A549 (cell line): Measurements from ENCODE around the gene OR8U1. TPM values are rescaled to one million over a fixed set of nuclear protein-coding genes. Genes with fewer than 3 reads are reported as not detected.

Experiments used
- ATAC-seq, 2 experiments: fragments of 200-7000 bp in 1 of 2; fragments of >200 bp in 1 of 2; cut with Nextera tagmentation in 1 of 2; cut with Tn5 transposase in 1 of 2; 3 replicates each; pipeline versions ENCODE4 v1.8.0 to v1.9.1; 2018 to 2020; ENCODE audit warnings: mild to moderate bottlenecking in 1 of 2, moderate library complexity in 1 of 2
- CTCF ChIA-PET: fragments of 300-600 bp; sonication (Branson Sonifier 250); formaldehyde crosslinking; extraction: SDS; loops from one replicate; lab custom pipeline; 2021; ENCODE audit warnings: antibody characterized with exemption, inconsistent platforms; lab: Yijun Ruan, JAX
- POLR2A ChIA-PET: fragments of 350-600 bp; formaldehyde crosslinking; extraction: SDS; loops from one replicate; lab custom pipeline; 2021; ENCODE audit warnings: antibody characterized with exemption, inconsistent platforms; lab: Yijun Ruan, JAX
- DNase-seq, 2 experiments: peaks; one replicate each; pipeline versions ENCODE4 v3.0.0 to v3.0.0-alpha.2; 2011 to 2016; ENCODE audit warnings: low read depth in 1 of 2, low spot score in 1 of 2
- FAIRE-seq: peaks from 2 replicates; lab custom pipeline; 2011; peaks lifted over from hg19 to GRCh38; lab: Jason Lieb, UNC
- H3K27ac ChIP-seq, 2 experiments: fragments of >200 bp; sonication (Bioruptor Twin); formaldehyde crosslinking; 3 replicates each; pipeline ENCODE4 v1.5.1; 2016 to 2017
- H3K4me1 ChIP-seq: fragments of >200 bp; sonication (Bioruptor Twin); formaldehyde crosslinking; 3 replicates; pipeline ENCODE4 v1.6.1; 2016
- H3K4me2 ChIP-seq: fragments of >200 bp; sonication (Bioruptor Twin); formaldehyde crosslinking; 3 replicates; pipeline ENCODE4 v1.6.1; 2016
- H3K4me3 ChIP-seq: fragments of >200 bp; sonication (Bioruptor Twin); formaldehyde crosslinking; 3 replicates; pipeline ENCODE4 v1.5.1; 2016
- H3K9me3 ChIP-seq: fragments of >200 bp; sonication (Bioruptor Twin); formaldehyde crosslinking; 3 replicates; pipeline ENCODE4 v1.6.1; 2016
- BHLHE40 ChIP-seq: IDR thresholded peaks from 2 replicates; pipeline ENCODE4 v1.6.1; 2012; ENCODE audit warnings: low read depth, low read length, inconsistent platforms
- CBX8 ChIP-seq: fragments of 200-600 bp; sonication (generic); IDR thresholded peaks from 2 replicates; pipeline ENCODE4 v1.6.1; 2016
- CEBPB ChIP-seq, 2 experiments: fragments of >200 bp in 1 of 2; sonication (Bioruptor Twin) in 1 of 2; formaldehyde crosslinking in 1 of 2; IDR thresholded peaks; 2 replicates each; pipeline ENCODE4 v1.6.1; 2012 to 2016
- ESRRA ChIP-seq: fragments of 150-350 bp; IDR thresholded peaks from 2 replicates; pipeline ENCODE4 v1.6.1; 2014; ENCODE audit warnings: mild to moderate bottlenecking, low read length, borderline replicate concordance
- HEYL ChIP-seq: fragments of 250-450 bp; sonication (Bioruptor Pico); IDR thresholded peaks from 2 replicates; pipeline ENCODE4 v1.8.0; 2021; ENCODE audit warnings: mild to moderate bottlenecking, moderate library complexity
- JUN ChIP-seq, 2 experiments: fragments of >200 bp; sonication (Bioruptor Twin); formaldehyde crosslinking; IDR thresholded peaks; 2 replicates in 1 of 2; 3 replicates in 1 of 2; pipeline ENCODE4 v1.6.1; 2016 to 2017
- MAFK ChIP-seq: fragments of 450-650 bp; IDR thresholded peaks from 2 replicates; pipeline ENCODE4 v1.6.1; 2014; ENCODE audit not compliant: partially characterized antibody
- MAZ ChIP-seq: fragments of 150-350 bp; IDR thresholded peaks from 2 replicates; pipeline ENCODE4 v1.6.1; 2014; ENCODE audit warnings: antibody characterized with exemption, low read depth, low read length, borderline replicate concordance
- MYC ChIP-seq: IDR thresholded peaks from 2 replicates; pipeline ENCODE4 v1.6.1; 2012; ENCODE audit warnings: mild to moderate bottlenecking, inconsistent platforms, low read length, improper control_type of control experiment, borderline replicate concordance
- PHF8 ChIP-seq: fragments of 200-600 bp; sonication (generic); IDR thresholded peaks from 2 replicates; pipeline ENCODE4 v1.6.1; 2016; ENCODE audit warnings: low read depth, mild to moderate bottlenecking, antibody characterized with exemption, moderate library complexity, borderline replicate concordance
- POLR2A ChIP-seq: IDR thresholded peaks from 2 replicates; pipeline ENCODE4 v1.6.1; 2012; ENCODE audit warnings: mild to moderate bottlenecking, low read length
- POLR2AphosphoS2 ChIP-seq: conservative IDR thresholded peaks from 2 replicates; pipeline ENCODE4 v1.6.1; 2012; ENCODE audit warnings: low read length, improper control_type of control experiment, inconsistent platforms
- RAD21 ChIP-seq, 2 experiments: fragments of >200 bp in 1 of 2; sonication (Bioruptor Twin) in 1 of 2; formaldehyde crosslinking in 1 of 2; IDR thresholded peaks in 1 of 2; conservative IDR thresholded peaks in 1 of 2; 2 replicates in 1 of 2; 3 replicates in 1 of 2; pipeline ENCODE4 v1.6.1; 2012 to 2018; ENCODE audit warnings: inconsistent platforms in 1 of 2
- RCOR1 ChIP-seq: fragments of 150-350 bp; IDR thresholded peaks from 2 replicates; pipeline ENCODE4 v1.6.1; 2014; ENCODE audit warnings: antibody characterized with exemption, low read length, low read depth
- RNF2 ChIP-seq: fragments of 200-600 bp; sonication (generic); IDR thresholded peaks from 2 replicates; pipeline ENCODE4 v1.6.1; 2016; ENCODE audit warnings: low read depth, mild to moderate bottlenecking, antibody characterized with exemption, moderate library complexity, borderline replicate concordance
- TP53 ChIP-seq: fragments of 250-450 bp; sonication (Bioruptor Pico); IDR thresholded peaks from 2 replicates; pipeline ENCODE4 v1.5.0; 2021; ENCODE audit warnings: mild to moderate bottlenecking, moderate library complexity
- ZC3H11A ChIP-seq: fragments of 450-650 bp; IDR thresholded peaks from 2 replicates; pipeline ENCODE4 v1.6.1; 2014; ENCODE audit warnings: antibody characterized with exemption, mild to moderate bottlenecking
- ZNF302 ChIP-seq: fragments of 250-450 bp; sonication (Bioruptor Pico); IDR thresholded peaks from 2 replicates; pipeline ENCODE4 v1.9.0; 2021; ENCODE audit warnings: inconsistent platforms, mild to moderate bottlenecking, moderate library complexity
- WGBS: methylation state at CpG from one replicate; pipeline ENCODE4 v1.1.6; 2017; ENCODE audit errors: missing lambda C conversion rate; 5-methylcytosine and 5-hydroxymethylcytosine counted together
- polyA plus RNA-seq, 4 experiments: library from polyadenylated mRNA; depleted of rRNA in 3 of 4; stranded (reverse); fragments of >200 nt; fragmentation: RNase III in 1 of 4; extraction: RNeasy Plus Mini Kit Qiagen cat#74134 plus additional on column Dnase treatment in 1 of 4; gene quantifications; 2 replicates in 3 of 4; 3 replicates in 1 of 4; pipeline ENCODE4 v1.2.3, GENCODE V29; 2011 to 2017
- TF ChIP-seq, protein P1 (sequence below): fragments of 250-450 bp; sonication (Bioruptor Pico); IDR thresholded peaks from 2 replicates; pipeline ENCODE4 v1.5.0; 2021; ENCODE audit warnings: mild to moderate bottlenecking, moderate library complexity, borderline replicate concordance
- TF ChIP-seq, protein P2 (sequence below): IDR thresholded peaks from 2 replicates; pipeline ENCODE4 v1.6.1; 2012
- TF ChIP-seq, protein P3 (sequence below): fragments of >200 bp; sonication (Bioruptor Twin); formaldehyde crosslinking; IDR thresholded peaks from 2 replicates; pipeline ENCODE4 v1.6.1; 2016

Gene OR8U1
- polyA plus RNA-seq, 2 of the 4 experiments (the other 2 are of a cell fraction): not detected

DNA sequence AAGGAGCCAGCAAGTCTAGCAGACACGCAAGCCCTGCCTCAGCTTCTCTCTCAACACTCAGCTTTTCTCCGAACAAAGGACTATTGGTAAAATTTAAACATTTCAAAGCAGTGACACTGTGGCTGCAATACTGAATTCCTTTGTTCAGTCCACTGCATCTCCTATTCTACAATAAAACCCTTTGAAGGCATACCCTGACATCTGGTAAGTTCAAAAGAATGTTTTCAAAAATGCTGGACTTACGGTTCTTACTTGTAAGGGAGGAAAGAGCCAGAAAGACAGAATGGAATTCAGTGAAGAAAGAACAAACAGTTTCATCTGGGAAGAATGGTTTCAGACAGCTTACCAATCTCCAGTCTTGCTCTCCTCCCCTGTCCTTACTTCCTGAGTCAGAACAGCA lies 42.3 kb upstream of the OR8U1 start:
- no peaks in the 10 kb centered on the region for H3K9me3 ChIP-seq
- ATAC-seq (no peak), FAIRE-seq (no peak), DNase-seq (no peak)
- CTCF ChIA-PET: no interaction called here
- no peak overlapping the region for H3K4me2 ChIP-seq
- no peak overlapping the region for H3K27ac ChIP-seq
- H3K4me3 ChIP-seq: no peak overlapping the region
- H3K4me1 ChIP-seq: no peaks in the 10 kb centered on the region
- TF ChIP-seq POLR2A: no peak
- TF ChIP-seq CBX8: no peak
- TF ChIP-seq, protein P1, sequence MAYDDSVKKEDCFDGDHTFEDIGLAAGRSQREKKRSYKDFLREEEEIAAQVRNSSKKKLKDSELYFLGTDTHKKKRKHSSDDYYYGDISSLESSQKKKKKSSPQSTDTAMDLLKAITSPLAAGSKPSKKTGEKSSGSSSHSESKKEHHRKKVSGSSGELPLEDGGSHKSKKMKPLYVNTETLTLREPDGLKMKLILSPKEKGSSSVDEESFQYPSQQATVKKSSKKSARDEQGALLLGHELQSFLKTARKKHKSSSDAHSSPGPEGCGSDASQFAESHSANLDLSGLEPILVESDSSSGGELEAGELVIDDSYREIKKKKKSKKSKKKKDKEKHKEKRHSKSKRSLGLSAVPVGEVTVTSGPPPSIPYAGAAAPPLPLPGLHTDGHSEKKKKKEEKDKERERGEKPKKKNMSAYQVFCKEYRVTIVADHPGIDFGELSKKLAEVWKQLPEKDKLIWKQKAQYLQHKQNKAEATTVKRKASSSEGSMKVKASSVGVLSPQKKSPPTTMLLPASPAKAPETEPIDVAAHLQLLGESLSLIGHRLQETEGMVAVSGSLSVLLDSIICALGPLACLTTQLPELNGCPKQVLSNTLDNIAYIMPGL: no peak
- TF ChIP-seq RNF2: no peak
- WGBS: 48% methylated on average over 3 of the region's 3 CpGs
- POLR2A ChIA-PET: no interaction called here

DNA sequence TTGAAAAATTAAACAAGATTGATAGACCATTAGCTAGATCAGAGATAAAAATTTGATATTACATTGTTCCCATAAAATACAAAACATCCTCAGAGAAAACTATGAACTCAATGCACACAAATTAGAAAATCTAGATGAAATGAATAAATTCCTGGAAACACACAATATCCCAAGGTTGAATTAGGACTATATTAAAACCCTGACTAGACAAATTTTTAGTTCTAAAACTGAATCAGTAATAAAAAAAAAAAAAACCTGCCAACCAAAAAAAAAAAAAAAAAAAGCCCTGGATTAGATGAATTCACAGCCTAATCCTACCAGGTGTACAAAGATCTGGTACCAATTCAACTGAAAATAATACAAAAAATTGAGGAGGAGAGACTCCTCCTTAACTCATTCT lies 35.1 kb upstream of the OR8U1 start:
- CTCF ChIA-PET: no interaction called here
- POLR2A ChIA-PET: no interaction called here
- Histone ChIP-seq H3K9me3 (no peaks in the 10 kb centered on the region), H3K4me1 (no peaks in the 10 kb centered on the region), H3K27ac (no peak overlapping the region), H3K4me3 (no peak overlapping the region), H3K4me2 (no peak overlapping the region)
- TF ChIP-seq MYC (no peak), ESRRA (no peak), MAFK (peak; percentile 28)
- no peak for ATAC-seq
- no peak for FAIRE-seq
- no peak for DNase-seq

DNA sequence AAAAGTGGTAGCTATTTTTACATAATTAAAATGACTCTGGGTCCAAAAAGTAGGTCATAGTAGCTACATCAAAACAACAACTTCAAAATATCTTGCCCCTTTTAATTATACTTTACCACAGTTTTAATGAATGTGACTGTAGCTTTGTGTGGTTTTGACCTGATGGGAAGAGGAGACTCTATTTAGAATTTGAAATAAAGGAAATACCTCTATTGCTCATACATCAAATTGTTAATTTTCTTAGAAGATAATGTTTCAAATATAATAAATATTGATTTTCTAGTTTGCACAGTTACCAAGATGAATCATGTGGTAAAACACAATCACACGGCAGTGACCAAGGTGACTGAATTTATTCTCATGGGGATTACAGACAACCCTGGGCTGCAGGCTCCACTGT lies 29.7 kb upstream of the OR8U1 start, which contains the start of gene OR8K1:
OR8K1 (plus strand) TSS at position 301 of the 400 bp plus-strand sequence; CDS start at position 301, 0 bp downstream.
- DNase-seq (no peak), ATAC-seq (no peak), FAIRE-seq (no peak)
- H3K4me2 ChIP-seq: no peak within 1 kb of the TSS
- no peak within 1 kb of the TSS for H3K27ac ChIP-seq
- no peaks in the 10 kb centered on the region for H3K4me1 ChIP-seq
- no peaks in the 10 kb centered on the region for H3K9me3 ChIP-seq
- no peak within 1 kb of the TSS for H3K4me3 ChIP-seq
- WGBS: 4% methylated on average over 1 of the region's 1 CpG
- ChIA-PET POLR2A (no interaction called here), CTCF (no interaction called here)
- TF ChIP-seq PHF8 (no peak), MAFK (no peak), JUN (IDR thresholded peaks at IDR 0.05) (no peak), RCOR1 (no peak)
- TF ChIP-seq, protein P2, sequence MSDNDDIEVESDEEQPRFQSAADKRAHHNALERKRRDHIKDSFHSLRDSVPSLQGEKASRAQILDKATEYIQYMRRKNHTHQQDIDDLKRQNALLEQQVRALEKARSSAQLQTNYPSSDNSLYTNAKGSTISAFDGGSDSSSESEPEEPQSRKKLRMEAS: no peak
- TF ChIP-seq, protein P1: no peak

DNA sequence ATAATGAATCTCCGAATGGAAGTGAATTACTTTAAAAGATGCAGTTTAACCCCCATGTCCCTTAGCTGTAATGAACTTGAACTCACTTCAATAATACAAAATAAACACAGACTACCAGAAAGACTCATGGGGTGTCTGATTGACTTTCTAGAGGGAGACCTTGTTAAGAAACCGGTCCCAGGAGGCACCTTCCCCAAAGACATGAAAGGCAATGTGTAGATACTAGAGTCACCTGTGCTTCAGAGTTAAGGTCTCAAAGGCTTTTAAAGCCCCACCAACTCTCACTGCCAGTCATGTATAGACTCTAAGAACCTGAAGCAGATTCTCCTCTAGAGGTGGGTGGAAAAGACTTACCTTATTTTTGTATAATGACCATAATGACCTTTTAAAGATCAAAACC lies 21.4 kb upstream of the OR8U1 start, which contains the start of gene OR8J1:
OR8J1 (plus strand) TSS at position 301 of the 400 bp plus-strand sequence. CDS start 5,956 bp downstream, outside the sequence.
- FAIRE-seq: no peak
- TF ChIP-seq MAZ: no peak
- no peak within 1 kb of the TSS for H3K4me2 ChIP-seq
- ChIA-PET POLR2A (no interaction called here), CTCF (no interaction called here)
- 4% methylated on average over 2 of the region's 2 CpGs for WGBS
- ATAC-seq: no peak
- no peak within 1 kb of the TSS for H3K4me3 ChIP-seq
- no peaks in the 10 kb centered on the region for H3K9me3 ChIP-seq
- DNase-seq: no peak
- H3K4me1 ChIP-seq: no peaks in the 10 kb centered on the region
- no peak within 1 kb of the TSS for H3K27ac ChIP-seq

DNA sequence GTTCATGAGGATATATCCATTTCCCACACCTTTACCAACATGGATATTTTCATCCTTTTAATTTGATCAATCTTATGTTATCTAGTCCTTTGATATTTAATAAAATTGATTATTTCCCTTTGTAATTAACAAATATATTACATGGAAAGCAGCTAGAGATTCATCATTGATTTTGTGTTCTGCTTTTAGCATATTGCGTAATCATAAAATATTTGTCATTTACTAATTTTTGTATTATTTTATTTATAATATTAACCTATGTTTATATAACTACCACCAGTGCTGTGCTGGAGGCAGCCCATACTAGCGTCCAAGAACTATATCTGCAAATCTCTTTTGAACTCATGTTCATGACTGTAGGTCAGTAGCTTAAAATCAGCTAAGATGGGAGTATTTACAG lies 4.7 kb downstream of the OR8U1 start:
- ChIA-PET CTCF (no interaction called here), POLR2A (no interaction called here)
- DNase-seq: no peak
- Histone ChIP-seq H3K4me1 (no peaks in the 10 kb centered on the region), H3K27ac (no peak overlapping the region), H3K4me2 (no peak overlapping the region), H3K9me3 (no peaks in the 10 kb centered on the region), H3K4me3 (no peak overlapping the region)
- WGBS: 19% methylated on average over 2 of the region's 2 CpGs
- no peak for ATAC-seq
- FAIRE-seq: no peak
- no peak for TF ChIP-seq ZC3H11A
- TF ChIP-seq, protein P3, sequence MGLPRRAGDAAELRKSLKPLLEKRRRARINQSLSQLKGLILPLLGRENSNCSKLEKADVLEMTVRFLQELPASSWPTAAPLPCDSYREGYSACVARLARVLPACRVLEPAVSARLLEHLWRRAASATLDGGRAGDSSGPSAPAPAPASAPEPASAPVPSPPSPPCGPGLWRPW: no peak
- no peak for TF ChIP-seq ZNF302 (CRISPR knock-in tag)
- no peak for TF ChIP-seq BHLHE40
- no peak for TF ChIP-seq TP53 (CRISPR knock-in tag)
- no peak for TF ChIP-seq POLR2AphosphoS2
- TF ChIP-seq CEBPB (IDR thresholded peaks at IDR 0.05): no peak; a peak in 1 of 4 replicates
- TF ChIP-seq, protein P1: no peak
- TF ChIP-seq HEYL (CRISPR knock-in tag): no peak
- TF ChIP-seq RAD21 (conservative IDR thresholded peaks at IDR 0.05 in 1 of 2, IDR thresholded peaks at IDR 0.05 in 1 of 2): no peak
